A549 (cell line): Measurements from ENCODE around the gene MYF6. TPM values are rescaled to one million over a fixed set of nuclear protein-coding genes. Genes with fewer than 3 reads are reported as not detected.

ENCODE experiments used
- ATAC-seq, 2 experiments: fragments of 200-7000 bp in 1 of 2; fragments of >200 bp in 1 of 2; cut with Nextera tagmentation in 1 of 2; cut with Tn5 transposase in 1 of 2; 3 replicates each; pipeline versions ENCODE4 v1.8.0 to v1.9.1; 2018 to 2020; ENCODE audit warnings: mild to moderate bottlenecking in 1 of 2, moderate library complexity in 1 of 2
- CTCF ChIA-PET: fragments of 300-600 bp; sonication (Branson Sonifier 250); formaldehyde crosslinking; extraction: SDS; loops from one replicate; lab custom pipeline; 2021; ENCODE audit warnings: antibody characterized with exemption, inconsistent platforms; lab: Yijun Ruan, JAX
- POLR2A ChIA-PET: fragments of 350-600 bp; formaldehyde crosslinking; extraction: SDS; loops from one replicate; lab custom pipeline; 2021; ENCODE audit warnings: antibody characterized with exemption, inconsistent platforms; lab: Yijun Ruan, JAX
- DNase-seq, 2 experiments: peaks; one replicate each; pipeline versions ENCODE4 v3.0.0 to v3.0.0-alpha.2; 2011 to 2016; ENCODE audit warnings: low read depth in 1 of 2, low spot score in 1 of 2
- FAIRE-seq: peaks from 2 replicates; lab custom pipeline; 2011; peaks lifted over from hg19 to GRCh38; lab: Jason Lieb, UNC
- H3K27ac ChIP-seq, 2 experiments: fragments of >200 bp; sonication (Bioruptor Twin); formaldehyde crosslinking; 3 replicates each; pipeline ENCODE4 v1.5.1; 2016 to 2017
- H3K4me1 ChIP-seq: fragments of >200 bp; sonication (Bioruptor Twin); formaldehyde crosslinking; 3 replicates; pipeline ENCODE4 v1.6.1; 2016
- H3K4me2 ChIP-seq: fragments of >200 bp; sonication (Bioruptor Twin); formaldehyde crosslinking; 3 replicates; pipeline ENCODE4 v1.6.1; 2016
- H3K4me3 ChIP-seq: fragments of >200 bp; sonication (Bioruptor Twin); formaldehyde crosslinking; 3 replicates; pipeline ENCODE4 v1.5.1; 2016
- H3K9me3 ChIP-seq: fragments of >200 bp; sonication (Bioruptor Twin); formaldehyde crosslinking; 3 replicates; pipeline ENCODE4 v1.6.1; 2016
- CBX2 ChIP-seq: fragments of 200-600 bp; sonication (generic); IDR thresholded peaks from 2 replicates; pipeline ENCODE4 v1.6.1; 2016; ENCODE audit warnings: low read depth, mild to moderate bottlenecking, borderline replicate concordance
- CBX8 ChIP-seq: fragments of 200-600 bp; sonication (generic); IDR thresholded peaks from 2 replicates; pipeline ENCODE4 v1.6.1; 2016
- CHD4 ChIP-seq: fragments of 200-600 bp; sonication (generic); IDR thresholded peaks from 2 replicates; pipeline ENCODE4 v1.6.1; 2016; ENCODE audit warnings: antibody characterized with exemption, mild to moderate bottlenecking, borderline replicate concordance
- EHF ChIP-seq: fragments of 250-450 bp; sonication (Bioruptor Pico); IDR thresholded peaks from 2 replicates; pipeline ENCODE4 v1.5.0; 2020; ENCODE audit warnings: mild to moderate bottlenecking
- EP300 ChIP-seq, 2 experiments: fragments of >200 bp; sonication (Bioruptor Twin); formaldehyde crosslinking; IDR thresholded peaks; 2 replicates in 1 of 2; 3 replicates in 1 of 2; pipeline ENCODE4 v1.6.1; 2016 to 2017
- ESRRA ChIP-seq: fragments of 150-350 bp; IDR thresholded peaks from 2 replicates; pipeline ENCODE4 v1.6.1; 2014; ENCODE audit warnings: mild to moderate bottlenecking, low read length, borderline replicate concordance
- FOSB ChIP-seq: fragments of 250-450 bp; sonication (Bioruptor Pico); IDR thresholded peaks from 2 replicates; pipeline ENCODE4 v1.5.0; 2020; ENCODE audit warnings: mild to moderate bottlenecking, moderate library complexity
- FOXS1 ChIP-seq: fragments of 250-450 bp; sonication (Bioruptor Pico); IDR thresholded peaks from 2 replicates; pipeline ENCODE4 v1.5.0; 2020; ENCODE audit warnings: mild to moderate bottlenecking, moderate library complexity
- HDAC2 ChIP-seq: fragments of 200-600 bp; sonication (generic); IDR thresholded peaks from 2 replicates; pipeline ENCODE4 v1.6.1; 2016
- HOXA7 ChIP-seq: fragments of 250-450 bp; sonication (Bioruptor Pico); IDR thresholded peaks from 2 replicates; pipeline ENCODE4 v1.5.0; 2020; ENCODE audit warnings: mild to moderate bottlenecking, moderate library complexity
- KDM1A ChIP-seq: fragments of 200-600 bp; sonication (generic); IDR thresholded peaks from 2 replicates; pipeline ENCODE4 v1.6.1; 2016; ENCODE audit warnings: low read depth, mild to moderate bottlenecking
- MAX ChIP-seq: IDR thresholded peaks from 2 replicates; pipeline ENCODE4 v1.6.1; 2012
- MYC ChIP-seq: IDR thresholded peaks from 2 replicates; pipeline ENCODE4 v1.6.1; 2012; ENCODE audit warnings: mild to moderate bottlenecking, inconsistent platforms, low read length, improper control_type of control experiment, borderline replicate concordance
- NFE2L2 ChIP-seq: fragments of 150-350 bp; conservative IDR thresholded peaks from 2 replicates; pipeline ENCODE4 v1.6.1; 2014; ENCODE audit warnings: low read length
- NR3C1 ChIP-seq: fragments of >200 bp; sonication (Bioruptor Twin); formaldehyde crosslinking; IDR thresholded peaks from 3 replicates; pipeline ENCODE4 v1.6.1; 2017
- PHF8 ChIP-seq: fragments of 200-600 bp; sonication (generic); IDR thresholded peaks from 2 replicates; pipeline ENCODE4 v1.6.1; 2016; ENCODE audit warnings: low read depth, mild to moderate bottlenecking, antibody characterized with exemption, moderate library complexity, borderline replicate concordance
- RAD21 ChIP-seq, 2 experiments: fragments of >200 bp in 1 of 2; sonication (Bioruptor Twin) in 1 of 2; formaldehyde crosslinking in 1 of 2; IDR thresholded peaks in 1 of 2; conservative IDR thresholded peaks in 1 of 2; 2 replicates in 1 of 2; 3 replicates in 1 of 2; pipeline ENCODE4 v1.6.1; 2012 to 2018; ENCODE audit warnings: inconsistent platforms in 1 of 2
- SMC3 ChIP-seq: fragments of >200 bp; sonication (Bioruptor Twin); formaldehyde crosslinking; IDR thresholded peaks from 3 replicates; pipeline ENCODE4 v1.6.1; 2018; ENCODE audit warnings: inconsistent platforms
- TFCP2L1 ChIP-seq: fragments of 250-450 bp; sonication (Bioruptor Pico); IDR thresholded peaks from 2 replicates; pipeline ENCODE4 v1.5.0; 2021; ENCODE audit warnings: mild to moderate bottlenecking
- TP53 ChIP-seq: fragments of 250-450 bp; sonication (Bioruptor Pico); IDR thresholded peaks from 2 replicates; pipeline ENCODE4 v1.5.0; 2021; ENCODE audit warnings: mild to moderate bottlenecking, moderate library complexity
- USF2 ChIP-seq: fragments of 450-650 bp; IDR thresholded peaks from 2 replicates; pipeline ENCODE4 v1.6.1; 2014; ENCODE audit warnings: antibody characterized with exemption
- ZC3H11A ChIP-seq: fragments of 450-650 bp; IDR thresholded peaks from 2 replicates; pipeline ENCODE4 v1.6.1; 2014; ENCODE audit warnings: antibody characterized with exemption, mild to moderate bottlenecking
- ZFP36 ChIP-seq: fragments of 450-650 bp; IDR thresholded peaks from 2 replicates; pipeline ENCODE4 v1.6.1; 2014; ENCODE audit warnings: borderline replicate concordance; ENCODE audit not compliant: partially characterized antibody
- ZNF302 ChIP-seq: fragments of 250-450 bp; sonication (Bioruptor Pico); IDR thresholded peaks from 2 replicates; pipeline ENCODE4 v1.9.0; 2021; ENCODE audit warnings: inconsistent platforms, mild to moderate bottlenecking, moderate library complexity
- WGBS: methylation state at CpG from one replicate; pipeline ENCODE4 v1.1.6; 2017; ENCODE audit errors: missing lambda C conversion rate; 5-methylcytosine and 5-hydroxymethylcytosine counted together
- polyA plus RNA-seq, 4 experiments: library from polyadenylated mRNA; depleted of rRNA in 3 of 4; stranded (reverse); fragments of >200 nt; fragmentation: RNase III in 1 of 4; extraction: RNeasy Plus Mini Kit Qiagen cat#74134 plus additional on column Dnase treatment in 1 of 4; gene quantifications; 2 replicates in 3 of 4; 3 replicates in 1 of 4; pipeline ENCODE4 v1.2.3, GENCODE V29; 2011 to 2017
- TF ChIP-seq, protein P1 (sequence below): fragments of >200 bp; sonication (Bioruptor Twin); formaldehyde crosslinking; IDR thresholded peaks from 3 replicates; pipeline ENCODE4 v1.5.1; 2016

The MYF6 gene
- polyA plus RNA-seq, 2 of the 4 experiments (the other 2 are of a cell fraction) = not detected

DNA sequence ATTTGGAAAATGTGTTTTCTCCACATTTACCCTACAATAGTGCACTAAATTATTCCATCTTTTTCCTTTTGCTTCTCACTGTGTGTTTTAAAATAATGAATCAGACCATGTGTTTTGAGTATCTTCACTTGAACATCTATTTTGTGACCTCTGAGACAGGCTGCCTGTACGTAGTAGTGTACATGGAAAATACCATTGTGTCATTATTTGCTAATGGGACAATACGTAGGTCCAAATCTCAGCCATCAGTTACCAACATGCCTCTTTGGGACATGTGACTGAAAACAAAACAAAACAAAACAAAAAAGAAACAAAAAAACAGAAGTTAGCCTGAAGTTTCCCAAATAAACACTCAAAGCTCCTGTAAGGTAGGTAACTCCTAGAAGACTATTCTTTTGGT is 7.1 kb upstream of the MYF6 start (continued):
- TF ChIP-seq, protein P1, sequence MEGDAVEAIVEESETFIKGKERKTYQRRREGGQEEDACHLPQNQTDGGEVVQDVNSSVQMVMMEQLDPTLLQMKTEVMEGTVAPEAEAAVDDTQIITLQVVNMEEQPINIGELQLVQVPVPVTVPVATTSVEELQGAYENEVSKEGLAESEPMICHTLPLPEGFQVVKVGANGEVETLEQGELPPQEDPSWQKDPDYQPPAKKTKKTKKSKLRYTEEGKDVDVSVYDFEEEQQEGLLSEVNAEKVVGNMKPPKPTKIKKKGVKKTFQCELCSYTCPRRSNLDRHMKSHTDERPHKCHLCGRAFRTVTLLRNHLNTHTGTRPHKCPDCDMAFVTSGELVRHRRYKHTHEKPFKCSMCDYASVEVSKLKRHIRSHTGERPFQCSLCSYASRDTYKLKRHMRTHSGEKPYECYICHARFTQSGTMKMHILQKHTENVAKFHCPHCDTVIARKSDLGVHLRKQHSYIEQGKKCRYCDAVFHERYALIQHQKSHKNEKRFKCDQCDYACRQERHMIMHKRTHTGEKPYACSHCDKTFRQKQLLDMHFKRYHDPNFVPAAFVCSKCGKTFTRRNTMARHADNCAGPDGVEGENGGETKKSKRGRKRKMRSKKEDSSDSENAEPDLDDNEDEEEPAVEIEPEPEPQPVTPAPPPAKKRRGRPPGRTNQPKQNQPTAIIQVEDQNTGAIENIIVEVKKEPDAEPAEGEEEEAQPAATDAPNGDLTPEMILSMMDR = no peak
- TF ChIP-seq MYC (no peak), EP300 (IDR thresholded peaks at IDR 0.05) (no peak), TFCP2L1 (CRISPR knock-in tag) (no peak), CBX8 (no peak), HDAC2 (no peak), FOSB (CRISPR knock-in tag) (no peak), NFE2L2 (no peak)

- 34% methylated on average over 2 of the region's 2 CpGs for WGBS
- H3K27ac ChIP-seq = no peak overlapping the region
- no peak overlapping the region for H3K4me3 ChIP-seq
- DNase-seq (no peak), ATAC-seq (no peak), FAIRE-seq (no peak)
- H3K4me1 ChIP-seq = no peaks in the 10 kb centered on the region
- POLR2A ChIA-PET = no interaction called here
- TF ChIP-seq ZFP36 (no peak), PHF8 (no peak), EHF (CRISPR knock-in tag) (no peak), SMC3 (no peak), FOXS1 (CRISPR knock-in tag) (no peak), CHD4 (no peak), USF2 (no peak), ESRRA (no peak), ZNF302 (CRISPR knock-in tag) (no peak), RAD21 (conservative IDR thresholded peaks at IDR 0.05 in 1 of 2, IDR thresholded peaks at IDR 0.05 in 1 of 2) (no peak), MAX (no peak), ZC3H11A (no peak), NR3C1 (no peak), HOXA7 (CRISPR knock-in tag) (no peak), TP53 (CRISPR knock-in tag) (no peak), CBX2 (no peak), NFE2L2 (no peak), KDM1A (no peak)
- CTCF ChIA-PET = no interaction called here
- H3K9me3 ChIP-seq = no peaks in the 10 kb centered on the region
- no peak overlapping the region for H3K4me2 ChIP-seq
Measured at GRCh38 chr12:80701388-80701787, 6.0 kb upstream of the MYF6 start.
